HT-29 (cell line): Measurements from ENCODE around the gene CNTNAP5. TPM values are rescaled to one million over a fixed set of nuclear protein-coding genes. Genes with fewer than 3 reads are reported as not detected.

Experiments used
- DNase-seq: peaks from one replicate; pipeline ENCODE4 v3.0.0-alpha.2; 2015; ENCODE audit warnings: low spot score
- total RNA-seq: library from RNA; depleted of rRNA; stranded (reverse); fragments of >200 nt; shearing (Covaris generic); gene quantifications from 2 replicates; pipeline ENCODE4 v1.2.3, GENCODE V29; 2014

CNTNAP5 gene
- total RNA-seq, 1 experiment from 2014 or later: not detected

DNA sequence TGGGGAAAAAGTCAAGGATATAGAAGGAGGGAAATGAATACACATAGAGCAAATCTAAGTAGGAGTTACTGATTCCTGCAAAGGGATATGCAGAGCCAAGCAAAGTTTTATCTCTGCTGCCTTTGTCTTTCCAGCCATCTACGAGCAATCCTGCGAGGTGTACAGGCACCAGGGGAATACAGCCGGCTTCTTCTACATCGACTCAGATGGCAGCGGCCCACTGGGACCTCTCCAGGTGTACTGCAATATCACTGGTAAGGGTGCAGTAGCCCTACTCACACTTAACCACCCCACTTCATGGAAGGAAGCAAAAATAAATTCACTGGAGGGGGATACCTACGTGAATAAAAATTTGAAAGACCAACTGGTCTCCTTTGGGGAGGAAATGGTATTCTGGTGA is 584.6 kb downstream of the CNTNAP5 start:
- DNase-seq: no peak

DNA sequence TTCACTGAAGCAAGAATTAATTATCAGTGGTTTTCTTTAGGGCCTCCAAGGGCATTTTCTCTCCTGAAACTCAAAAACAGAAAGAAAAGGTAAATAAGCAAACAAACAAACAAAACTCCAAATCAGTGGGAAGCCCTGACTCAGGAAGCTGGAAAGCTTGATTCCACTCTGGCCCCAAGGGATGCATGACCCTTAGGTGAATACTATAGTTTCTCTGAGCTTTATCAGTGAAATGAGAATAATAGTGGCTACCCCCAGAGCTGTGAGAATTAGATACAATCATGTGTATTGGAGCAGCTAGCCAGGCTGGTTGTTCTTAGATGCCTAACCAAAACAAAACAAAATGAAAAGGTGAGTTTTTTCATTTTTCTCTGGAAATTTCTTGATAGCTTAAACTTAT is 585.1 kb downstream of the CNTNAP5 start:
- DNase-seq: no peak

DNA sequence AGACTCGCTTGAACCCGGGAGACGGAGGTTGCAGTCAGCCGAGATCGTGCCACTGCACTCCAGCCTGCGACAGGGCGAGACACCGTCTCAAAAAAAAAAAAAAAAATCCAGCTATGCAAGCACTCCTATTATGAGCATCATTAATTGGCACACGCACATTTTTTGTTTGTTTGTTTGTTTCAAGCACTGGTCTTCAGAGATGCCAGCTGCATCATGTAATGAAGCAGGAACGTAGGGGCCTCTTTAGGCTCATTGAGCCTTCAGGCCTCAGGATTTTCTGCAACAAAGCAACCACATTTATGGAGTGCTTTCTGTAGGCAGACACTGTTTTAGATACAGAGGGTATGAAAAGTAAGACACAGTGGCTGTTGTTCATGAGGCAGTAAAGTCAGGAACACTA is 585.8 kb downstream of the CNTNAP5 start:
- no peak for DNase-seq

DNA sequence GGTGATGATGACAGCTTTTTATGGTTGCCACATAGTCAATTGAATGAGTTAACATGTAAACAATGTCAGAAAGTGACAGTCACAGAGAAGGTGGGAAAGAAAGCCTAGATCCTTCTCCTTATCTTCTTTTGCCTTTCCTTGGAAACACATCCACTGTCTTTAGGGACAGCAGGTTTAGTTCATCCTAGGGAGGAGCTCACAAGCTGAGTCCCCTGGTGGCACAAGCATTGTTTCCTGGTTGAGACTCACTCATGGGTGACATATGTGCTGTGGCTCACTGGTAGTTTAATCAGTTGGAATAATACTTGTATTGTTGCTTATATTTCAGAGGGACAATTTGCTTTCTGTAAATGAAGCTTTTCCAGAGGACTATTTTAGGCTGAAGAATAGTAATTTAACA is 598.5 kb downstream of the CNTNAP5 start:
- no peak for DNase-seq

DNA sequence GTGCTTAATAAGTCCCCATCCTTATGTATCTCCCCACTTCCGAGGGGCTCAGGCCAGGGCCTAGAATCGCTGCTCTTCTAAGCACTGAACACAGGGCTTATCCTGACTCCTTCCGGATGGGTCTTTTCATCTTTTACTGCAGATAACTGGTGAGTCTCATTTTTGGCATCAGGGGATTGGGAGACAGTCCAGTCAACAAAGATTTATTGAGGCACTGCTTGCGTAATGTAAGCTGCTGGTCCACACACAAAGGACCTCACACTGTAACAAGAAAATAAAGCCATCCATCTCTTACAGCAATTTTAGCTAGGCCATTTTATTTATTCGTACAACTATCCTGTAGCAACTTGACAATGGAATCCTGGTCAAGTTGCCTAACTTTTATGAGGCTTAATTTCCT is 600.5 kb downstream of the CNTNAP5 start:
- no peak for DNase-seq

DNA sequence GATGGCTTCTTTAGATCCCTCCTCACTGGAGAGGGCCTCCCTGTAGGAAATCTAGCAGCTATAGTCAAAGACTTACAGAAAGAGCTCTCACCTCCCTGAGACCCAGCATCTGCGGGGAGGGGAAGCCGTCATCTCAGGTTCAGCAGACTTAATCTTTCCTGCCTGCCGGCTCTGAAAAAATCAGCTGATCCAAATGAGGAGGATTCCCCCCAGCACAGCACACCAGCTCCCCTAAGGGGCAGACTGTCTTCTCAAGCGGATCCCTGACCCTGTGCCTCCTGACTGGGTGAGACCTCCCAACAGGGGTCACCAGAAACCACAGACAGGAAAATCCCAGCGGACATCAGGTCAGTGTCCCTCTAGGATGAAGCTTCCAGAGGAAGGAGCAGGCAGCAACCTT is 601.9 kb downstream of the CNTNAP5 start:
- no peak for DNase-seq

DNA sequence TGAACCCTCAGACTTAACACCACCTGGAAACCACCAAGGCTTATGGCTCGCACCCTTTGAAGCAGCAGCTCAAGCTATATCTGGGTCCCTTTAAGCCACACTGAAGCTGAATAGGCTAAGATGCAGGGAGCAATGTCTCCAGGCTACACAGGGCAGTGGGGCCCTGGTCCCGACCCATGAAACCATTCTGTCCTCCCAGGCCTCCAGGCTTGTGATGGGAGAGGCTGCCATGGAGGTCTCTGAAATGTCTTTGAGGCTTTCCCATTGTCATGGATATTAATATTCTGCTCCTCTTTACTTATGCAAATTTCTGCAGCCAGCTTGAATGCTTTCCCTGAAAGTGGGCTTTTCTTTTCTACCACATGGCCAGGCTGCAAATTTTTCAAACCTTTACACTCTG is 608.7 kb downstream of the CNTNAP5 start:
- no peak for DNase-seq

DNA sequence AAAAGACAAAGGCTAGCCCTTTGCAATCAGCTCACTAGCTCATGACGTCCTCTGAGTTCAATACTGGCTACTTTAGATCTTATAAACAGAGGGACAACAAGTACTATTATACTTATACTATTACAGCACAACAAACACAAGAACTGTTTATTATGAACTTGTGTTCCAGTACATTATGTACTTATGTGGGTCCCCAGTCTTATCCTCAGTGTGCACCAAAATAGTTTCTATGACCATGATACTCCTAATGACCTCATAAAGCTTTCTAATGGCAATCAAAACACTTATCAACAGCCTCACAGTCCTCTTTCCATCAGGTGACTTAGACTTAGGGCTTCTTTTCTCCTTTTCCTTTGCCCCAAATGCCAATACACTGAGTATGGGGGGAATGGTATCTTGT is 614.4 kb downstream of the CNTNAP5 start:
- no peak for DNase-seq

DNA sequence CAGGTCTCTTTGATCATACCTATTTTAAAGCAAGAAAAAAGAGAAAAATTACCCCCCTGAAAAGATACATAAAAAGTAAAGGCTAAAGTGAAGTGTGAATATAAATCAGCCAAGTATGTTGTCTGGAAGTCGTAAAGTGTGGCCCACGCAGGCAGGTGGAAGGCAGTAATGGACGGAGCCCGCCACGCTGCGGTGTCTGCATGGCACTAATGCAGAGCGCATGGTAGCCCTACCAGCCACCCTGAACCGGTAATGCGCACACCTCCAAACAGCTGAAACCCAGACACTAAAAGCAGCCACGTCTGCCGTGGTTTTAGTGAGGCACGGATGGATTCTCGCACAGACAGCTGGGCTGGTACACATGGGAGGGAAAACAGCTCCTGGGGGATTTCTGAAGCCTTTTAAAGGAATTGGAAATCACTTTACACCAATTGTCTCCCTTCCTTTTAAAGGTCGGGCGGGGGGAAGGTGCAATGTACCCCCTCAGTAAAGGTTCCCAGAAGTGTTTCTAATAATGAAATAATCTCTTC is 615.2 kb downstream of the CNTNAP5 start:
- DNase-seq: no peak

DNA sequence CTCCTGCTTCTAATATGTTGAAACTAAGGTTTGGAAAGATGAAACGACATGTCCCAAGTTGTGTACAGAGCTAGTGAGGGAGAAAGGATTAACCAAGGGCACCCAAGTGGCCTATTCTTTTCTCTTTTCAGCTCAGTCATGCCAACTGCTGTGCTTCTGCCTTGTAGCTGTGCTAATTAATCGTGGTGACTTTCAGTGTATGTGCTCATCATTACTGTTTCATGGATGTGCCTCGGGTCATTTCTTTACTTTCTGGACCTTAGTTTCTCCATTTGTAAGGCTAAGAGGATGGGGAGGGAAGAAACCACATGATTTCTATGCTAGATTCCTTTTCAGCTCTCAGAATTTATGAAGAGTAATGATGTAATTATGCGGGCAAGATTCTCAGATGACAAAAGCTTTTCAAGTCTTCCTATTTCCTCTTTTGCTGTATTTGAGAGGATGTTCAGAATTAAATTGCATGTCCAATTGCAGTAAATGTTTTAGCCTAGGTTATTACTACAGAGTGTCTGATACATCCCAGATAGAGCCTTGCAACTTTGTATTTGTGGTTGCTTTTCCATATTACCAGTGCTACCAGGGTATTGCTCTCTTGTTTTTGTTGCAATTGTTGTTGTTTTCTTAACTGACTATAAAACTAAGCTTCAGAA is 621.2 kb downstream of the CNTNAP5 start:
- DNase-seq: no peak

DNA sequence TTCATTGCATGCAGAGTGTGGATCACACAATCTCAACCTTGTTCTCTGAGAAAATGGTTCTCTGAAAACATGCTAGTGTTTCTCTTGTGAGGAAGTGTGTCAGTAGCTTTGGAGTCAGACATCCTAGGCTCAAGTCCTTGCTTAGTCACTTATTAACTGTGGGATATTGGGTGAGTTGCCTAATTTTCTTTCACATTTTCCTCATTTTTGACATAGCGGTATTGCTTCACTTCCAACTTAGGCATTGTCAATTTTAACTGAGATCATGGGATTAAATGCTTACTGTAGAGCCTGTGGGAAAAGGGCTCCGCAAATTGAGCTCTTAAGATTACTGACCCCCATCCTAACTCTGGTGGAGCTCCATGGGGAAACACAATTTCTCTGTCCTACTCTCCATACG is 622.2 kb downstream of the CNTNAP5 start:
- DNase-seq: no peak

DNA sequence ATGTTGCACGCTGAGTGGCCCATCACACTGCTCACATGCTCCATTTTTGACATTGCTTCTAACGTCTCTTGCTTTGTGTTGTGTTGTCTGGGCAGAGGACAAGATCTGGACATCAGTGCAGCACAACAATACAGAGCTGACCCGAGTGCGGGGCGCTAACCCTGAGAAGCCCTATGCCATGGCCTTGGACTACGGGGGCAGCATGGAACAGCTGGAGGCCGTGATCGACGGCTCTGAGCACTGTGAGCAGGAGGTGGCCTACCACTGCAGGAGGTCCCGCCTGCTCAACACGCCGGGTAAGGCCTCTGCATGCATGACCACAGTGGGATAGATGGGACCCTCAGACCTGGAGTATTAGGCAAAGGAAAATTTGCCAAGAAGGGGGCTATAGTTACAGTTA is 622.6 kb downstream of the CNTNAP5 start:
- DNase-seq: no peak

DNA sequence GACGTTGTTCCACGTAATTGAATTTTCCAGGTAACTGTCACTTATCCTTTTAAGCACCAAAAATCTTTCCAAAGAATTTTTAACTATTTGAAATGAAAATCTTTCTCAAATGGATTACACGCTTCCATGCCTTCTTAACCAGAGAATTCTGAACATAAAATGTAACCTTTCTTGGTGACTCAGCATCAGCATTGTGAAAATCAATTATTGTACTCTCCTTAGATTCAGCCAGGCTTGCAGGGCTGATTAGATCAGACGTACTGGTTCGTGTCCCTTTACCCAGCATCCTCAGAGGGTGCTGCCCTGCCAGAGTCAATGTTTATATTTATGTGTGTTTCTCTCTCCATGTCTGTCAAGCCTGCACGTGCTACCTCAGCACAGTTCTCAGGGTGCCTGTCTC is 623.9 kb downstream of the CNTNAP5 start:
- DNase-seq: no peak

DNA sequence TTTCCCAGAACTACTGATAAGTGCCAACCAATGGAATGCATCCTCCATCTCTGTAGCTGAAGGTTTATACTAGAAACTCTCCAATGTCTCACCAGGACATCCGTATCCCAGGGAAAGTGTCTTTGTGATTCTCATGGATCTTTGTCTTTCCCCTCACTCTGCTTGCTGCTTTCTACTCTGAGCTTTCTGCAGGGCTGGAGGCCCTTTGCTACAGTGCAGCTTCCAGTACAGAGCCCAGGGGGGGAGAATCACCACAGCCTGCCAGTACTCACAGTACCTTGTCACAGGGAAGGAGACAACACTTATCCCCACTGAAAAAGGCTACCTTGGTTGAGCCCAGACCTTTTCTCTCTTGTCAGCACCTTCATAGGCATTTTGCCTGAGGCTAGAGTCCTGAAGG is 627.0 kb downstream of the CNTNAP5 start:
- no peak for DNase-seq

DNA sequence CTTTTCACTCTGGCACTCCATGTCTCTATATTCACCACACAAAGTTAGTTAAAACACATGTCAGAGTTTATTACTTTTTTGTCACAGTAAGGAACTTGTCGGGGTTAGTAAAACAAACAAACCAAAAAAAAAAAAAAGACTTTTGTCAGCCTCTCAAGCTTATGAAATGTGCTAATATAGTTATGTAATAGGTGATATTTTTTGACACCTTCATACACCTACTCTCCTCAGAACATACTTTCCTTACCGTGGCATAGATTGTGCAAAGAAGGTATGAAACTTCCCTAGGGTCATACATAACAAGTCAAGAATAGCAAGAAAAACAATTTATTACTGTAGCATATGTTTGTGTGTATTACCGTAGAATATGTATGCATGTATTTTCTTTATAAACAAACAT is 633.3 kb downstream of the CNTNAP5 start:
- DNase-seq: no peak

DNA sequence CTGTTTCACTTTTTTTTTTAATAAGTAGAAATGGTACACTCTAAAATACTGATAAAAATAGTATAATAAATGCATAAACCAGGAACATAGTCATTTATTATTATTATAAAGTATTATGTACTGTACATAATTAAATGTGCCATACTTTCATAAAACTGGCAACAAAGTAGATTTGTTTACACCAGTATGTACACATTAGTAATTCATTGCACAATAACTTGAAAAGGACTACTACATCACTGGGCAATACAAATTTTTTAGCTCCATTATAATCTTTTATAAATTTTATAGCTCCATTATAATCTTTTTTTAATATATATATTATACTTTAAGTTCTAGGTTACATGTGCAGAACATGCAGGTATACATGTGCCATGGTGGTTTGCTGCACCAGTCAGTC is 636.5 kb downstream of the CNTNAP5 start:
- DNase-seq: no peak

DNA sequence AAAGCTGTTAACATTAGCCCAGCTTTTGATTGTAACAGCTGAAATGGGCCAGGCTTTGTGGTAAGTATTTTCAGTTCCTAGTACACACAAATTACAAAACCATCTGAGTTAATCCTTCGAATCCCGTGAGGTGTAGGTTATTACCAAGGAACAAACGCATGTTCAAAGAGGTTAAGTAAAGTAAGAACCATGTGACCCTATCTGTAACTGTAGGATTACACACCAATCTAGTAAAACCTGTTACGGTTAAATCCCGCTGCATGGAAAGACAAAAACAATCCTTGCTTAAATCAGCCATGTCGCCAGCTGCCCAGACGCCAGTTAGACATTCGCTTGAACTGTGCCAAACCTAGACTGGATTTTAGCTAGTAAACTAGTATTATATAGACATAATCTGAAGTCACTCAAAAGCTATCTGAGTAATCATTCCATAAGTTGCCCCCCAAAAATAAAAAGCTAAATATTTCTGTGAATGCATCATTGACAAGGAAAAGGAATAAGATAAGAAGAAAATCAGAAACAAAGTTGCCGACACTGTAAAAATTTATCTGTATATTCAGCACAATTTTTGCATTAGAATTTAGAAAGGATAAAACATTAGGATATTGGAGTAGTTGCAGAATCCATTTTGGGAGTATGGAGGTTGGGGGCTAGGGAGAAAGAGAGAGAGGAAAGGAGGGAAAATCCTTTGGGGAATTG is 638.0 kb downstream of the CNTNAP5 start:
- no peak for DNase-seq

DNA sequence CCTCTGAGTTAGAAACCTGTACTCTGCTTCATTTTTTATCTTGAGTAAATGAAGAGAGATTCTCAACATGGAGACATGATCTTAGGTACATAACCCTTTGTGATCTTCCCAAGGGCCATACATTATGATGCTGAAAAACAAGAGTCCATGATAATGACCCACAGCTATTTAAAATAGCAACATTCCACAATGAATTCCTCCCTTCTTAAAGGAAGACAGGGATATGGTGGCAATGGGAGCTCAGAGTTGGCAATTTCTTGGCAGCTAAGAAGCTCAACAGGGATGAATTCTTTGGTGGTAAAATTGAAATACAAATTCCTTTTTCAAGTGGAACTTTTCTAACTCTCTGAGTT is 638.5 kb downstream of the CNTNAP5 start:
- no peak for DNase-seq

DNA sequence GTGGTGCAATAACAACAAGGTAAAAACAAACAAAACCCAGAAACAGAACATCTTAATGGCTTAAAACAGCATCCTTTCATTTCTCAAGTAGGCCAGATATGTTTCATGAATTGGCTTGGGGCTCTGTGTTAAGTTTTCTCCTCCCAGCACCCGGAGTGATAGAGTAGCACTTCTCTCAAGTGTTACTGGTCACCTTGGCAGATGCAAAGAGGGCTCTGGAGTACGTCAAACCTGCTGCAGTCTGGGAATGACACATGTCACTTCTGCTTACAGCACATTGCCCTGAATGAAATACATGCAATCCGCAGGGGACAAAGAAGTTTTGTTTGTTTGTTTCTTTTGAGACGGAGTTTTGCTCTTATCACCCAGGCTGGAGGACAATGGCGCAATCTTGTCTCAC is 639.3 kb downstream of the CNTNAP5 start:
- DNase-seq: no peak

DNA sequence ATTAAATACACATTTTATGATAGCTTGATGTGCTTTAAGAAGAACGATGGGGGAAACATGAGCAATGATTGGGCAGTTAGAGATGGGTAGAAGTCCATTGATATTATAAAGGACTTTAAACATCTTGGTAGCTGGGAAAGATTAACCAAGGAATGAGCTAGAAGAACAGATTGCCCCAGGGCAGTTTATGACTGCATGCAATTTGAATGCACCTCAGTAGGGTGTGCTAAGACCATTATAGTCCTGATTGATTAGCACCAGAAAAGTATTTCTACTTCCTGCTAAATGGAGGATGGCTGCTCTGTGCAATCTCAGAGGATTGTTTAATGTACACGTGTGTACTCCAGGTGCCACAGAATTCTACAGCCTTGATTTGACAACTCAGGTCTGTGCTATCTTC is 641.9 kb downstream of the CNTNAP5 start:
- DNase-seq: no peak

DNA sequence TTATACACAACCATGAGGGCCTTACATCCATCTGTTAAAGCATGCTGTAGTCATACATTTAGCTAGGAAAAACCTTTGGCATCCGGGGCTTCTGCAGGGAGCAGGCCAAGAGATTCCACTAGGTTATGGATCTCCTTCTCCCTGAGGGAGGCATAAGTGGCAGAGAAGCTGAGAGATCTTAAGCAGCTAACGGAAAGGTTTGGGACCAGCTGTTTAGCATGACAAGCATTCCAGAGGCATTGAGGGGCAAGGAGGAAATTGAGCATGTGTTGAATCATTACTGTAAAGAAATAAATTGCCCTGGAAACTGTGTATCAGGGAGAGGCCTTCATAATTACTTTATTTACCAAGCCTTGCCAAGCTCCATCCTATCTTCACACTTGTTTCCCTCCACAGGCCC is 643.1 kb downstream of the CNTNAP5 start:
- no peak for DNase-seq

DNA sequence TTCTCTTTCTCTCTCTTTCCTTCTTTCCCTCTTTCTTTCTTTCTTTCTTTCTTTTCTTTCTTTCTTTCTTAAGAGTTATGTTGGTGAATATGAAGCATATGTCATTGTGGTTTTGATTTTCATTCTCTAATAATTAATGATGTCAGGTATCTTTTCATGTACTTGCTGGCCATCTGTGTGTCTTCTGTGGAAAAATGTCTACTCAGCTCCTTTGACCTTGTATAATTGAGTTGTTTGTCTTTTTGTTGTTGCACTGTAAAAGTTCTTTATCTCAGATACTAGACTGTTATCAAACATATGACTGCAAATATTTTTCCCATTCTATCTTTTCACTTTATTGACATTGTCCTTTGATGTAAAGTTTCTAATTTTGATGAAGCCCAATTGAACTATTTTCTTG is 645.1 kb downstream of the CNTNAP5 start:
- DNase-seq: no peak

DNA sequence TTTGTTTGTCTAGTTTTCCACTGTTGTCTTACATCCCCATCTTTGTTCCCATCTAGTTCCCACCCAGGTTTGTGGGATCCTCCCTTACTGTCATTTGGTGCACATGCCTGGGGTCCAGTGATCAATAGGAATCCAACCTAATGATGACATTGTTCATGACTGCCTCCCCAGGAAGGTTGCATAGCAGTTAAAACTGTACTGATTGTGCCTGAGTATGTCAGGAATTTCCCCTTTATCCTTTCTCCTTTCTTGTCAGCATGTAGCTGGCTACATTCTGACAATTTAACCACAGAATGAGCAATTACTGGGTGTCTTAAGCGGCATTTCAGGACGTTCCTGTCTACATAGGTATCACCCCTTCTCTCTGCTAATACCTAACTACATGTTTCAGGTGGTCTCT is 653.0 kb downstream of the CNTNAP5 start:
- no peak for DNase-seq
